IPS-11a (cell line): Measurements from ENCODE around the gene PHGDH.

Source experiments
- H3K4me3 ChIP-seq: one replicate; pipeline ENCODE4 v1.5.1; 2013; ENCODE audit warnings: low read depth, low read length, control low read depth

The PHGDH gene

DNA sequence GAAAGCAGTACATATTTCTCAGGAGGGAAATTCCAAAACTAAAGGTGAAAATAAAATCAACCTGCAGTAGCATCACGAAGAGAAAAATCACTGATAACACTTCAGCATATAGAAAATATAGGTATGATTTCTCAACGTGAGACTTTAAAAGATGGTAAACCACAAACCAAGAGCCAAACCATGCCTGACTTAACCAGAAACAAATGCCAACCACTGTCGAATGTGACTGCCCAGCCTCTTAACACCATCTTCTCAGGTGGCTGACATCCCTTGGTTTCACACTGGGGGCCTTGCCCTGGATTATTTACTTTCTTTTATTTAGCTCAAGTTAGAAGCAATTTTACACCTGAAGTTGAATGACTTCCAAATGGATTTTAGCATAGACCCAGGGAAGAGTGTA lies 46.9 kb downstream of the PHGDH start:
- no peak overlapping the region for H3K4me3 ChIP-seq

- no peak overlapping the region for H3K4me3 ChIP-seq
Measured at GRCh38 chr1:119762409-119762808, 50.7 kb downstream of the PHGDH start.

- H3K4me3 ChIP-seq = no peak overlapping the region
Measured at GRCh38 chr1:119762953-119763352, 51.2 kb downstream of the PHGDH start.

DNA sequence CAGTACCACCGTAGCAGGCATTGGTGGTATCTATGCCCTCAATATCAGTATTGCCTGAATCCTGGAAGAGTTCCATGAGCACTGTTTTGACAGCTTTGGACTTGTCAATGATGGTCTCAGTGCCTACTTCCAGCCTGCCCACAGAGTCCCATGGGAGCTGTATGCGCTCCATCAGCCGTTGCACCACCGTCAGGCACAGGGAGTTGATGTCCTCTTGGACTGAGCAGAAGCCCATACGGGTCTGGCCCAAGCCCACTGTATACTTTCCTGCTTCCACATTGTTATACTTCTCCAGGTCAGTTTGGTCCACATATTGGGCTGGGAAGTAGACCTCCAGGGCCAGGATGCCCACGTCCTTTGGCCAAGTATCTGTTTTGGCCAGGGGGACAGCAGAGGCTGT lies 52.5 kb downstream of the PHGDH start:
- H3K4me3 ChIP-seq = no peak overlapping the region

GRCh38 chr1:119766374-119766794 lies 54.6 kb downstream of the PHGDH start:
- no peak overlapping the region for H3K4me3 ChIP-seq

DNA sequence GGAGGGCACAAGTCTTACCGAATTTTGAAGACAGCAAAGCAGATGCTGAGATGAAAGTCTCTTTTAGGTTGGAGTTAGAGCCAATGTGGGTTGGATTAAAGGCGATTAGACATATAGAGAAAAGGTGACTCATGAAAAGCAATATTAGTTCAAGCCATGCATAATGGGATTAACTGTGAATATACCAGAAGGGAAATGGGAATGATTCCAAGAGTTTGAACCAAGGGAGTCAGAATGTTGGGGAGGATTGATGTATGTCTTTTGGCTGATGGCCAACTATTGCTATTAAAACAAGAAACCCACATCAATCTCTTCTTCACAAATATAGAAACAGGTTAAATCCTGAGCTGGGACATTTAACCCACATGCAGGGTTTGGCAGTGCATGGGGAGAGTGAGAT lies 55.8 kb downstream of the PHGDH start:
- H3K4me3 ChIP-seq = no peak overlapping the region

GRCh38 chr1:119768778-119769177 lies 57.0 kb downstream of the PHGDH start, which contains the start of gene HMGCS2:
TSS of gene HMGCS2 (minus strand) at chr1:119768905. CDS start at chr1:119768844, 61 bp downstream.
- H3K4me3 ChIP-seq = no peak within 1 kb of the TSS

DNA sequence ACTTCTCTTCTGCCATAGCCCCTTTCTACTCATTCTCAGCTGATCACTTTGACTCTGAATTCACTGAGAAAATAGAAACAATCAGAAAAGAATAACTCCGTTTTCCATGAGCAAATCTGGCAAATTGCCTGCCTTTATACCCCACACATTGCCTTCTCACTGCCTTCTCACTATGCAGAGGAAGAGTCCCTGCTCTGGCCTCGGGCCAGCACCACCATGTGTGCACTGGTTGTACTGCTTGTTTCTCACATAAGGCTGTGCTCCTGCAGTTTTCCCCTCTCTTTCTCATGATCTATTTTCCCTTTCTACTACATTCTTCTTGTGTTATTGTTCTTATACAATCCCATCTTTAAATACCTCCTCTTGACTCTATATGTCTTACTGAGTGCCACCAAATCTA lies 59.3 kb downstream of the PHGDH start:
- H3K4me3 ChIP-seq = no peak overlapping the region

- H3K4me3 ChIP-seq = no peak overlapping the region
Measured at GRCh38 chr1:119771770-119772169, 60.0 kb downstream of the PHGDH start.

- H3K4me3 ChIP-seq = no peak overlapping the region
Measured at GRCh38 chr1:119772298-119772697, 60.6 kb downstream of the PHGDH start.

GRCh38 chr1:119773711-119774241 lies 62.0 kb downstream of the PHGDH start:
- no peak overlapping the region for H3K4me3 ChIP-seq

- H3K4me3 ChIP-seq = no peak overlapping the region
Measured at GRCh38 chr1:119774746-119775490, 63.2 kb downstream of the PHGDH start.

GRCh38 chr1:119778359-119778758 lies 66.6 kb downstream of the PHGDH start:
- no peak overlapping the region for H3K4me3 ChIP-seq

- H3K4me3 ChIP-seq = no peak overlapping the region
Measured at GRCh38 chr1:119778886-119779560, 67.3 kb downstream of the PHGDH start.

DNA sequence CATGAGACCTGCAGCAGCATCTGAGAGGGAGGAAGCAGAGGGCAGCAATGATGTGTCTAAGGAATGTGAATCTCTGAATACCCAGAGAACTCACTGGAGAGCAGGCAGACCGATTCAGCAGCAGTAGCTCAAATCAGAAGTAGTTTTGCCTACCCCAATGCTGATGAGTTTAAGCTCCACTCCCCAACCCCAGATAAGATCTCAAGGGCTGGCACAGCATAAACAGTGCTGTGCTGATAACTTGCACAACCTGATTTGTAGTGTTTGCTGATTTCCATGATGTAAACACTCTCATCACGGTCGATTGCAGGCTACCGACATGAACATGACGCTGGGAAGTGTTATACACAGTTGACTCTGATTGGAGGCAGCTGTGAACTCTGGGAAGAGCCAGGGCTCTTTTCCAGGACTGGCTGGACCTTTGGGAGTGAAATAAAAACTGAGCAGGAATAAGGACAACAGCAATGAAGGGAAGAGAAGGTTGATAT lies 68.2 kb downstream of the PHGDH start:
- H3K4me3 ChIP-seq = no peak overlapping the region

- H3K4me3 ChIP-seq = no peak overlapping the region
Measured at GRCh38 chr1:119781434-119782210, 69.9 kb downstream of the PHGDH start.

DNA sequence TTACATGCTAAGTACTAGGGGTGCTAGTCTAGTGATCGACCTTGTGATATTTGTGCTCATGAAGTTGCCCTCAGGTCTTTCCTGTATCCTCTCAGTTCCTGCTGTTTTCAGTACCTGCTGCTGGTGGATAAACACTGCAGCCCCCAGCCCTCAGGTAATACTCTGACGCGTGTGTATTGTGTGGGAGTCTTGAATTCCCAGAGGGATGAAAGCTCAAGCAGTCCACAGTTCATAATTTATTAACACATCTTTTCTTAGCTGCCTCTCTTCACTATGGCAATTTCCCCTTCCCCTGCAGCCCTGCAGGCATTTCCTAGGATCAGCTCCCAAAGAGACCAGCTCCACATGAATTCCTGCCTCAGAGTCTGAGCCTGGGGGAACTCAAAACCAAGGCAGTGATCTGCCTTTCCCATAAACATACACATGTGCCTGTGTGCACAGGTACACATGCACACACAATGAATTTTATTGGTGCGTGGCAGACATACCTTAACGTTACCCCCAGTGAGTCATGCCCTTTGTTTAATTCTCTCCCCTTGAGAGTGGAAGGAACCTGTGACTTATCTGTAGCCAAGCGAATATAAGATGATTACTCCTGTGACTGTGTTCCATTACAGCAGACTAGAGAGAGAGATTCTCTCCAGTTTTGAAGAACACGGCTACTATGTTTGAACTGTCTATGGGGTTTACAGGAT lies 71.0 kb downstream of the PHGDH start:
- H3K4me3 ChIP-seq = no peak overlapping the region

GRCh38 chr1:119783354-119784185 lies 71.8 kb downstream of the PHGDH start:
- no peak overlapping the region for H3K4me3 ChIP-seq

DNA sequence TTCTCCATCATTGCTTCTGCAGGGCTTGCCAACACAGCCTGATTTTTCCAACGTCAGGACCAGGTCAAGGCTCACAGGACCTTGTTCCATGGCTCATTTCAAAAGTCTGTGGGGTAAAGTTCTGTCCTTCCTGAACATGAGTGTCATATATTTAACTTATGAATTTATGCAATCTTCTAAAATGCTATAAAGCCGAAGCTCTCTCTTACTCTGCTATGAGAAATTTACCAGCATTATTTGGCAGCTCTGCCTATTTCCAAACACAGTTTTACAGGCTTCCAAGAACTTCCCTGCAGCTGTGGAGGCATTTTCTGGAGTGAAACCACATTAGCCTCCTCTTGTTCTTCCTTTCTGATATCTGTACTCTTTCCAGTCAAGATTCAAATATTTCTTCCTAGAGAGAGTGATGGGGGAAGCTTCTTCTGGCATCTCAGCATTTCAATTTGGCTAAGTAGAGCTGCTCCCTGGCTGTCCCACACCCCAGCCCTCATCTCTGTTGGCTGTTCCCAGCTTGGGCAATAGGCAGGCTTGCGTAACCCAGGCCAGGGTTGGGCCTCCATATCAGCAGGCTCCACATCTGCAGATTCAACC lies 72.6 kb downstream of the PHGDH start:
- no peak overlapping the region for H3K4me3 ChIP-seq
